Stimulated activated CD4-positive, alpha-beta T cell treated with anti-CD3 and anti-CD28 coated beads, Interleukin-2, amount 100 ng/mL, for 24 hours (primary cell): Measurements from ENCODE around the gene OR4F16.
"Not testable (repeated sequence)": the region's sequence is repeated elsewhere in the genome, so short reads cannot be mapped to it uniquely, and the experiment has no call there.

Source experiments
- DNase-seq, 2 donors: peaks; one replicate each; pipeline ENCODE4 v3.0.0-alpha.2; 2020

The OR4F16 gene

GRCh38 chr1:686554-686953 is at the start of gene OR4F16:
TSS of gene OR4F16 (minus strand) at chr1:686654. CDS start at chr1:686654, 0 bp downstream.
- not testable (repeated sequence) for DNase-seq

- DNase-seq = not testable (repeated sequence)
These were observed 47.2 kb upstream of the OR4F16 start for GRCh38 chr1:733649-734048.

- not testable (repeated sequence) for DNase-seq
These were observed 40.6 kb upstream of the OR4F16 start for GRCh38 chr1:727040-727439.
